Neutrophil (primary cell): Measurements from ENCODE around the gene GSTO1.

Source experiments
- H3K27ac ChIP-seq: fragments of 200-600 bp; sonication (generic); 2 replicates; pipeline ENCODE4 v1.5.1; 2016; ENCODE audit warnings: mild to moderate bottlenecking, moderate library complexity
- H3K27me3 ChIP-seq: fragments of 200-600 bp; sonication (generic); 2 replicates; pipeline ENCODE4 v1.6.0; 2016; ENCODE audit warnings: mild to moderate bottlenecking
- H3K36me3 ChIP-seq: fragments of 200-600 bp; sonication (generic); 2 replicates; pipeline ENCODE4 v1.5.1; 2017
- H3K4me1 ChIP-seq, 2 experiments: fragments of 200-600 bp in 1 of 2; sonication (generic) in 1 of 2; 1 replicate in 1 of 2; 2 replicates in 1 of 2; pipeline versions ENCODE4 v1.5.1 to v1.6.1; 2013 to 2016; ENCODE audit warnings: low read depth in 1 of 2, low read length in 1 of 2, mild to moderate bottlenecking in 1 of 2, moderate library complexity in 1 of 2; ENCODE audit not compliant: control insufficient read depth in 1 of 2, insufficient read depth in 1 of 2
- H3K4me3 ChIP-seq, 2 experiments: fragments of 200-600 bp in 1 of 2; sonication (generic) in 1 of 2; 1 replicate in 1 of 2; 2 replicates in 1 of 2; pipeline ENCODE4 v1.5.1; 2013 to 2016; ENCODE audit warnings: low read depth in 1 of 2, low read length in 1 of 2, mild to moderate bottlenecking in 1 of 2, moderate library complexity in 1 of 2
- H3K9me3 ChIP-seq: fragments of 200-600 bp; sonication (generic); 2 replicates; pipeline ENCODE4 v1.5.1; 2016
- TF ChIP-seq, protein P1 (sequence below): fragments of 200-600 bp; sonication (generic); IDR thresholded peaks from 2 replicates; pipeline ENCODE4 v1.5.1; 2016; ENCODE audit warnings: antibody characterized with exemption

GSTO1 gene

DNA sequence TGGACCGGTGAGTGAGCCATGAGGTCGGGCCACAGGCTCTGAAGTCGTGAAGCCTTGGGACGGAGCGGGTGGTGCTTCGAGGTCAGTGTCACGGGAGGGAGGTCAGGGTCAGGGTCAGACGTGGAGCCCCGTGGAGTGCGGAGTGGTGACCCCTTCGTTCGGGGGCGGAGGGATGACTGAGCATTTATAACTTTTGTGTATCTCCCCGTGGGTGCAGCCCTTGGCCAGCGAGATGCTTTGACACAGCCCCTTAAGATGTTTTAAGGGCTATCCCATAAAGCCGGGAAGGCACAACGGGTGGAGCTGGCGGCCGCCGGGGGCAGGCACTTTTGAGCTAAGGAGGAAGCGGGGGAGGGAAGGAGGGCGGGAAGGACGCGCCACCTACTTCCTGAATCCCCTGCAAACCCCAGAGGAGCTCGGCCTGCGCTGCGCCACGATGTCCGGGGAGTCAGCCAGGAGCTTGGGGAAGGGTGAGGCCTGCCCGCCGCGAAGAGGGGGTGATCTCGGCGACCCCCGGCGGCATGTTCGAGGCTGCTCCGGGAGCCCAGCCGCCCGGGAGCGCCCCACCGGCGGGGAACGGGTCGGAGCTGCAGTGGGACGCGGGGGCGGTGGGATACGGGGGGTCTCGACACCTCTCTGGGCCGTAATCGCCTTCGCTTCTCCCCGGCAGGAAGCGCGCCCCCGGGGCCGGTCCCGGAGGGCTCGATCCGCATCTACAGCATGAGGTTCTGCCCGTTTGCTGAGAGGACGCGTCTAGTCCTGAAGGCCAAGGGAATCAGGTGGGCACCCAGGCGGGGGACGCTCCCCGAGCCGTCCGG, at the start of gene GSTO1:
Gene GSTO1, plus strand, starts transcription at position 400 of the 818 bp plus-strand sequence. Its CDS starts 37 bp downstream, at position 437.
- Histone ChIP-seq H3K27ac (peak within 1 kb of the TSS; percentile 86), H3K4me1 (peaks cover 48 to 63% of the 10 kb centered on the region in 2 experiments), H3K9me3 (no peaks in the 10 kb centered on the region), H3K36me3 (peaks cover 3% of the 10 kb centered on the region), H3K27me3 (no peaks in the 10 kb centered on the region), H3K4me3 (peak within 1 kb of the TSS; percentile 77 to 88)
- TF ChIP-seq, protein P1, sequence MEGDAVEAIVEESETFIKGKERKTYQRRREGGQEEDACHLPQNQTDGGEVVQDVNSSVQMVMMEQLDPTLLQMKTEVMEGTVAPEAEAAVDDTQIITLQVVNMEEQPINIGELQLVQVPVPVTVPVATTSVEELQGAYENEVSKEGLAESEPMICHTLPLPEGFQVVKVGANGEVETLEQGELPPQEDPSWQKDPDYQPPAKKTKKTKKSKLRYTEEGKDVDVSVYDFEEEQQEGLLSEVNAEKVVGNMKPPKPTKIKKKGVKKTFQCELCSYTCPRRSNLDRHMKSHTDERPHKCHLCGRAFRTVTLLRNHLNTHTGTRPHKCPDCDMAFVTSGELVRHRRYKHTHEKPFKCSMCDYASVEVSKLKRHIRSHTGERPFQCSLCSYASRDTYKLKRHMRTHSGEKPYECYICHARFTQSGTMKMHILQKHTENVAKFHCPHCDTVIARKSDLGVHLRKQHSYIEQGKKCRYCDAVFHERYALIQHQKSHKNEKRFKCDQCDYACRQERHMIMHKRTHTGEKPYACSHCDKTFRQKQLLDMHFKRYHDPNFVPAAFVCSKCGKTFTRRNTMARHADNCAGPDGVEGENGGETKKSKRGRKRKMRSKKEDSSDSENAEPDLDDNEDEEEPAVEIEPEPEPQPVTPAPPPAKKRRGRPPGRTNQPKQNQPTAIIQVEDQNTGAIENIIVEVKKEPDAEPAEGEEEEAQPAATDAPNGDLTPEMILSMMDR = peak; percentile 16

DNA sequence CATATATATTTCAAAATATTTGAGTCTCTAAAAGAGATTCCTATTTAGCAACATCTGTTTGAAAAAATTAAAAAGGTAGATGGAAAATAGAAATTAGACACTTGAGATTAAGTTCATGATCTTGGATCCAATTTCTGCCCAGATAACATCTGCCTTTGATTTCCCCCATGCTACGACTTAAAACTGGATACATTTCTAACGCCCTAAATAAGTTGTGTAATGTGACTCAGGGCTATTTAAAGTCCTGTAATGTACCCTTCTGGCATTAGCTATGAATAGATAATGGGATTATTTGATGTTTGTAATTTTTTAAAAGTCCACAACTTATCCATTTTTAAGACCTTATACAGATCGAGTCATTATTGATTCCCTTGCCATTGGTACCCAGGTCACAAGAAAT, 46.0 kb upstream of the GSTO1 start:
- no peaks in the 10 kb centered on the region for H3K4me1 ChIP-seq
- no peak overlapping the region for H3K27ac ChIP-seq
- TF ChIP-seq, protein P1 = no peak
- H3K36me3 ChIP-seq = no peaks in the 10 kb centered on the region
- no peaks in the 10 kb centered on the region for H3K27me3 ChIP-seq
- H3K9me3 ChIP-seq = no peaks in the 10 kb centered on the region
- H3K4me3 ChIP-seq = no peak overlapping the region

DNA sequence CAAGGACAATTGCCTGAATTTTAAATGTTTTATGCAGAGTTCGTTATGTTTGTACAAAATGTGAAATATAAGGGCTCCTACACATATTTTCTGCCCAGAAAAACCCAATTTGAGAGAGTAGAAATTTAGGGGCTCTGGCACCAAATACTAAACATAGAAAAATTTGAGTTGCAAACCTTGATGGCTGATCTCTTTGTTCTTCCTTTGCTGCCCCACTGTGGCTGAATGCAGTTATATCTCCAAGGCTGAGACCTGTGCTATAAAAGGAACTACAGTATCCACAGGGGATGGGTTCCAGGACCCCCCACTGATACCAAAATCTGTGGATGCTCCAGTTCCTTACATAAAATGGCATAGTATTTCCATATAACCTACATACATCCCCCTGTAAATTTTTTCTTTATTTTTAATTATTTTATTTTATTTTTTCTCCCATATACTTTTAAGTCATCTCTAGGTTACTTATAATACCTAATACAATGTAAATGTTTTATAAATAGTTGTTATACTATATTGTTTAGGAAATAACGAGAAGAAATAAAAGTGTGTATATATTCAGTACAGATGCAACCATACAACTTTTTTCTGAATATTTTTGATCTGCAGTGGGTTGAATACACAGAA, 45.0 kb upstream of the GSTO1 start:
- Histone ChIP-seq H3K36me3 (no peaks in the 10 kb centered on the region), H3K9me3 (no peaks in the 10 kb centered on the region), H3K4me3 (no peak overlapping the region), H3K4me1 (no peaks in the 10 kb centered on the region), H3K27me3 (no peaks in the 10 kb centered on the region), H3K27ac (no peak overlapping the region)
- TF ChIP-seq, protein P1 = no peak

DNA sequence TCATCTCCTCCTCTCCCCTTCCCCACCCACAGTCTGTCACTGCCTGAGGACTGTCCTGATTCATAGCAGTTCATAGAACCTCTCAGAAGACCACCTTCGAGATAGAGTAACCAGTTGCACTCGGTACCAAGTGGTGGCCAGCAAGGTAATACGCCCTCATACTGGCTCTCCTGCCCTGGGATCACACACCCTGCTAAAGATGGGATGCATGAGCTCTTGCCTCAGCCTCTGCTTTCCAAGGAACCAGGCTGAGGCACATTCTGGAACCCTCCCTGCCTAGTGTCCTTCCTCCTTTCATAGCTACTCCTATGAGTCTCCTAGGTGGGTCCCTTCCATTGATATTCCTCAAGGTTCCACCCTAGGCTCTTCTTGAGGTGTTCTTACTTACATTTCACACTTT, 38.1 kb upstream of the GSTO1 start:
- Histone ChIP-seq H3K9me3 (no peaks in the 10 kb centered on the region), H3K27me3 (peaks cover 16% of the 10 kb centered on the region), H3K36me3 (no peaks in the 10 kb centered on the region), H3K4me1 (no peaks in the 10 kb centered on the region), H3K4me3 (no peak overlapping the region), H3K27ac (no peak overlapping the region)
- TF ChIP-seq, protein P1 = no peak

DNA sequence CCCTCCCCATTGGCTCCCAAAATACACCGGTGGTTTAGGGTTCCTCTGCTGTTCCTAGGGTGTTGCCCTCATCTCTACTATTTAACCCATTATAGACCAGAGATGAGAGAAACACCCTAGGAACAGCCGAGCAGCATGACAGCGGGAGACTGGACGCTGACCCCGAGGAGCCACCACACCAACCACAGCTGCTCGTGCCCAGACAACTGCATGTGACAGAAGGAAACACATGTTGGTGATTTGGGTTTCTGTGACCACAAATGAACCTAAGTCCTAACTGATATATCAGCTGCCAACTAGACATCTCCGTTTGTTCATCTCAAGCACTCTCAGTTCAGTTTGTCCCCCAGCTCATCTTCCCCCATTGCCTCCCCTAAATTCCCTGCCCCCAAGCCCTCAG, 35.9 kb upstream of the GSTO1 start:
- Histone ChIP-seq H3K4me1 (no peaks in the 10 kb centered on the region), H3K27me3 (peaks cover 16% of the 10 kb centered on the region), H3K27ac (no peak overlapping the region), H3K9me3 (no peaks in the 10 kb centered on the region), H3K36me3 (no peaks in the 10 kb centered on the region), H3K4me3 (no peak overlapping the region)
- TF ChIP-seq, protein P1 = no peak
